NCI-H128 (cell line): Measurements from ENCODE around the gene MCTP1.

Experiments used
- DNase-seq: peaks from one replicate; lab custom pipeline; 2025; ENCODE audit not compliant: unreplicated experiment; lab: John Stamatoyannopoulos, UW

MCTP1 gene

DNA sequence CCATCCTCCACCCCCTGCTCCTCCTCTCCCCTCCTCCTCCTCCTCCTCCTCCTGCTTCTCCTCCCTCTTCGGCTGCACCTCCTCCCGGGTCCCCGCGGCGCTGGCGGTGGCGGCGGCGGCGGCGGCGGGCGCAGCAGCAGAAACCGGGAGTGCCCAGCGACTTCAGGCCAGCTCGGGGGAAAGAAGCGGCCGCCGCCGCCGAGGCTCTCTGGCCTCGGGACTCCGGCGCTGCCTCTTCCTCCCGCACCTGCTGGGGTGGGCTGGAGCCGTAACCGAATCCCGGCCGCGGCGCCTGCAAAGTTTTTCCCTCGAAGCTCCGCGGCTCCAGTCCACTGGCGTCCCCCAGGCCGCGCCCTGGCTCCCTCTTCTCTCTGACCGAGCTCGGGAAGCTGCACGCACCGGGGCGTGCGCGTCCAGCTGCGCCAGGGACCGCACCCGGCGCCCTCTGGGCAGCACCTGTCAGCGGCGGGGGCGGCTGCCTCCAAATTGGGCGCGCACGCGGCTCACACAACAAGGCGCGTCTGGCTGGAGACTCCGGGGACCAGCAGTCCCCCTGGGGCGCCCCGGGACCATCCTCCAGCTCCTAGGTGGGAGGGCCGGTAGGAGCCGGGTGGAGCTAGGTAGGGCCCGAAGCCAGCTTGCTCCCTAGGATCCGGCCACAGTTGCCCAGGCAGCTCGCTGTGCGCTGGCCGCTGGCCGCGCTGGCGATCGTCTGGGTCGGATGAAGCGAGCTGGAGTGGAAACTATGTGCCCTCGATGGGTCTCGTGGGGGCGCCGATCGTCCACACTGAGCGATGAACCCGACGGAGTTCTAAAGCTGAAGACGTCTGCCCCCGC lies at the start of gene MCTP1:
TSS of gene MCTP1 (minus strand) at position 523 of the 837 bp plus-strand sequence.
- DNase-seq: no peak

DNA sequence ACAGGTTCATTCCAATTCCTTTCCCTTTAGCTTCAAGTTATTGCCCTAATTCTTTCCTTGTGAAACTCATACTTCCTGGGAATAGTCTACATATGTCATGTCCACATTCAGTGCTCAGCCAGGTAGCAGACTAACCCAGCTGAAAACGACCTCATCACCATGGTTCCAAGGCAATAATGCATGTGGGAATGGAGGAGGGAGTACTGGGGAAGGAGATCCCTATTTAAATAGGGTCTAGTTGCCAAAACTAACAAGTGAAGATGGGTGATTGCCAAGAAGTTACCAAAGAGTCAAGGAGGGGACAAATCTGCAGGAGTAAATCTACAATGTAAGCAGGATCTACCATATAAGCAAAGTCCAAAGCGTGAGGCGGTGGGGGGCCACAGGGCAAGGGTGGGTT lies 47.3 kb upstream of the MCTP1 start:
- DNase-seq: no peak

DNA sequence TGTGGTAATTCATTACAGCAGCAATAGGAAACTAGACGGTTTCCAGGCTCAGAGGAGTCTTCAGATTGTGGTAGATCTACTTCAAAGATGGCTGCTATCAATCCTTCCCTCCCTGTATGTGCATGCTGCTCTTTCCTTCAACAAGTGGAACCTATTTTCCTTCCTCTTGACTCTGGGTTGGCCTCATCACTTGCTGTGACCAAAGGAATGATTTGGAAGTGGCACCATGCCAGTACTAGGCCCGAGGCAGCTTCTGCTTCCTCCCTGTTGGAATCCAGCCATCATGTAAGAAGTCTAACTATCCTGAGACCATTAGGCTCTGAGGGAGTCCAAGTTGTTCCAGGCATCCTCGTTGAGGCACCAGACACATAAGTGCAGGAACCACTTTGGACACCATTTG lies 46.5 kb upstream of the MCTP1 start:
- DNase-seq: no peak

DNA sequence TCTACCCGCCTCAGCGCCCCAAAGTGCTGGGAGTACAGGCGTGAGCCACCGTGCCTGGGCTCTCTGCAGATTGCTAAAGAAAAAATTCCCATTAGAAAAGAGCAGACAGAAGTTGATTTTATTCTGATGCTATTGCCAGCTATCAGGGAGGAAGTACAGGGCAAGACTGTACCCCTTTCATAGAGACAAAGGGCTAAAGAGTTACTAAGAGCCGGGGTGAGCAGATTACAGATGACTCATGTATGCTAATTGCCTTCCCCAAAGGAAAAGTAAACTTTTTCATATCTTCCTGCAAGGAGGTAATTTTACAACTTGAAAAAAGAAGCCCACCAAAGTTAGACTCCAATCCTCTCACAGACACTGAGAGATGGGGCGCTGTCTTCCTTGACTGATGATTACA lies 42.3 kb upstream of the MCTP1 start:
- DNase-seq: no peak

DNA sequence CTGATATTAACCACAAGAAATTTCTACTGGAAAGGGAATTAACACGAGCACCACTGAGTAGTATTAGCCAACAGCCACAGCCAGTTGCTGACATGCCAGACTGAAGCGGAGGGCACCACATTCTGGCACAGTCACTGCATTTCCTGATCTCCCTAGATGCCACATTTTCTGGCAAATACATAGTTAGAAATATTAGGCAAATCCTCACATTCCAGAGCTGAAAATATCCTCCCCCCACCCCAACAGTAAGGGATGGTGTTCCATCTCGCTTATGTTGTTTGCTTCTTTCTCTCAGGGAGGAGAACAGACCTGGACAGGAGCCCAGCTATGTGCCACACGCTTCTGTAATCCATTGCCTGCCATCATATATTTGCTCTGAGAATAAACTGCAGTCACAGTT lies 32.8 kb upstream of the MCTP1 start:
- no peak for DNase-seq

DNA sequence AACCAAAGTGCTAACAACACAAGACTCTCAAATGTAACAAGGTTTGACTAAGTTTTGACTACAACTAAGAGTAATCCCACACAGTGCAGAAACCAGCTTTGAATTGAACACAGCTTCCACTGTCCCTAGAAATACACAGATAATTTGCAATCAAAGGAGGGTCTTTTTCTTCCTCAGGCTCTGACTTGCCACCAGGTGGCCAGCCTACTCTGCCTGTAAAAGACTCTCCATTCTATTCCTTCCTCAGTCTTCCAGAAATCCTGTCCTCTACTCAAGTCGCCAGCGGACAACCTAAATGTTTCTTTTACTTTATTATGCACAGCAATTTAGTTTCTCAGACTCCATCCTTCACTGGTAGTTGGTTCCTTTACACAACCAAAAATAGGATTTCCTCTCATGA lies 32.2 kb upstream of the MCTP1 start:
- no peak for DNase-seq

DNA sequence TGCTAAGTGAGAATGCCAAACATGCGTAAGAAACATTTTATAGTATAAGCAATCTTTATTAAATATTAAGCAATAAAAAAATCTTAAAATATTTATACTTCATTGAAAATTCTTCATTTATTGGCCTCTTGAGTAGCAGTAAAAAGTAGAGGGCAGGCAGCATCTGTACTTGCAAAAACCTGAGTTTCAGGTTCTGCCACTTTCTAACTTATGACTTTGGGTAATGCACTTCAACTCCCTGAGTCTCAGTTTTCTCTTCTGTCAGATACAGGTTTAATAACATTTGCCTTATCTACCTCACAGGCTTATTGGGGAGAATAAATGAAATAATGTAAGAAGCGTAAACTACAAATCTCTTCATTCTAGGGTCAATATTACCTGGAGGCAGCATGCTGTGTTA lies 19.8 kb upstream of the MCTP1 start:
- DNase-seq: no peak

DNA sequence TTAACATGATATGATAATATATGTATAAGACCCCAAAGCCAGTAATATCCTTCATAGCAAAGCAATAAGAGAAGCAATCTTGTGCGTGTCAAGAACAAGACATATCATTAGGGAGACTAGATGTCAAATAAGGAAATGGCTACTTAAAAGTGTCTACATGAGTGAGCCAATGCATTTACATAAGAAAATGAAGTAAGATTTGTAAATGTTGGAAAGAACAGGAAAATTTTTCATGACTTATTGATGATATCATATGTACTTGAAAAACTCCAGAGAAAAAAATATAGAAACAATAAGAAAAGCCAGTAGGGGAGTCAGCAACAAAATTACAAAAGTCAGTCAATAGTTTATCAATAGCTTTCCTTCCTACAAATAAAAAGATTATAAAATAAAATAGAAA lies 13.8 kb upstream of the MCTP1 start:
- no peak for DNase-seq

DNA sequence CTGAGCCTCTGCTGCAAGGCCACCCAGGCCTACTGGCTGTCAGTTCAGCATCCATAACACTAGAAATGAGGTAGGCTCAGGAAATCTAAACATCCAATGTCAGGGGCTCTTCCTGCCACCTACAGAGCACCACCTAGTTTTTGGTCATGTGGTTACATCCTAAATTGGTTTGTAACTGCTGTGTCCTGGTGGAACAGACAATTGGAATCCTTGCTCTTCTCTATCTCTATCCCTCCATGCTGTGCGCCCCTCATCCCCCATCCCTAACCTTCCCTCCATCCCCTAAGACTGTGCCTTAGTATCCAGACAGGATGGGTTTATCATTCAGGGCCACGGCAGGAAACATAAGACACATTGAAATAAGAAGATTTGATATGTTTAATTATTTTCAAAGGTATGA lies 11.4 kb upstream of the MCTP1 start:
- no peak for DNase-seq

DNA sequence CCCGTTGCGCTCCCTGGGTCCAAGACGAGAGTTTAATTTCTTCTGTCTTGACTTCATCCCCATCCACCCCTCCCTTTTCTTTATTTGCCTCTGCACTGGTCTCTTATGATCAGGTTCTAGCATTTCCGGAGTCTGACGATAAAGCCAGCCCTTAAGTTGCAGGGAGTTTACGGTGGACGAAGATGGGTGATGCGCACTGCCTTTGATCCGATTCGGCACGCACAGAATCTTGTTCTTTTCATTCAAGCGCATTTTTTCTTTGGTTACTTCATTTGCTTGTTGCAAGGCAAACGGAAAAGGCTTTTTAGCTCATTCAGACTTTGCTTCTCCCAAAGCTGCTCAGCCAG lies 488 bp upstream of the MCTP1 start:
- no peak for DNase-seq

DNA sequence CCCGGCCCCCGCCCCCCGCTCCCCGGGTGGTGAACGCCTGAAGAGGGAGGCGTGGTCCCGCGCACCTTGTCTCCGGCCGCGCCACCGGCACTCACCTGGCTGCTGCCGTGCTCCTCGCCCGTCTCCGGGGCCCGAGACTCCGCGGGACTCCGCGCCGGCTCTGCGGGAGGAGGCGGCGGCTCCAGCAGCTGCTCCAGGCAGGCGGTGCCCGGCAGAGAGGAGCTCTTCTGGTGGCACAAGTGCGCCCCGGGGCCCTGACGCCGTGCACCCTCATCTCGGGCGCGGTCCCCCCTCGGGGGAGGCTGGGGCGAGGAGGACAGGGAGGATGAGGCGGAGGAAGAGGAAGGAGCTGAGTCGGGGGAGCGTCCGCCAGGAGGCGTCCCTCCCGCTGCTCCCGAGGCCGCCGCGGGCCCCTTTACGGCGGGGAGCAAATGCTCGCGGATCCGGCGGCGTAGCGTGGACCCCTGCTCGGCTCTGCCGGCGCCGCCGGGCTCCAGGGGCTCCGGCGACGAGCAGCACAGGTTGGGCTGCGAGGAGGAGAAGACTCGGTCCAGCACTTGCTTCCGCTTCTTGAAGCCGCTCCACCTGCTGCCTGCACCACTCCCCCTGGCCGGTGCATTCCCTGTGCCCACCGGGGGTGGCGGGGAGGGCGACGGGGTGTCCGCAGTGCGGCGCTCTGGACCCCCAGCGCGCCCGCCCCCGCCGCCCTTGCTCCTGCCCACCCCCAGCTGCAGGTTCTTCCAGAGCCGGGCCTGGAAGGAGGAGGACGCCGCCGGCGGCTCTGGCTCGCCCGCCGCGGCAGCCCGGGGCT lies 928 bp downstream of the MCTP1 start:
- peak; percentile 6 for DNase-seq

DNA sequence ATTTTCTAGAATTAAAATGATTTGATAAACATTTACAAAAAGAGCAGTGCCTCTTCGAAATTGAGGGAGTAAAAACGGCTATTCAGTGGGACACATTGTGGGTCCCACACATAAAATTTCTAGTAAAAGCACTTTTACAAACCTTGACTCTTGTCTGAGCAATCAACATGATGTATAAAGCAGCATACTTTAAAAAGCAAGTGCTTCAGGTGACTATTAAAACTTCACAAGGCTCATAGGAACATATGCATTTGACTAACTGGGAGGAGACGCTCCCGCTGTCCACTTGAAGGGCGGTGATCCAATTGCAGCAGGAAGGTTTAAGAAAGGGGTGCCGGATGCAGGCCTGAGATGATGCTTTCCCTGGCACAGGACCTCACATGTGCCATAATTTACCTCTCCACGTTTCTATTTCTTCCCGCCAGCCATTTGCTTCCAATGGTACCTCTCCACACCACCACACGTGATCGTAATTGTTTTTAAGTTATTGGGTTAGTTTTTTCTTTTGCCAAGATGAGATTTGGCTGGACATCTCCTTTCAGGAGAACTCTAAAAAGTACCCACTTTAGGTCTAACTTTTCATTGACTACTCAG lies 1.8 kb downstream of the MCTP1 start:
- DNase-seq: no peak

DNA sequence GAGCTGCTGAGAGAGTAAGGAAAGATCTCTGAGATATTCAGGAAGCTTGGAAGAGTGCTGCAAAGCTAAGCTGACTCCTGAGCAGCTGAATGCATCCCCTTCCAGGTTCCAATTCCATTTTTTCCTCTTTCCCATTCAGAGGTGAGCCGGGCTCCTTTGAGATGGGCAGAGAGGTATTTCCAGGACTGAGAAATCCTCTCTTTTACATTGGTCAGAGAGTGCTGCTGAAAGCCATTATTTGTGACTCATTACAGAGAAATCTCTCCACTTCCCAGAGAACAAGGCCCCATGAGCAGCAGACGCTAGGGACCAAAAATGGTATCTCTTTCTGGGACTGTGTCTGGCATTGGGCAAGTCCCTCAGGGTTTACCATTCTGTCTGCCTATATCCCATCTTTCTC lies 3.7 kb downstream of the MCTP1 start:
- DNase-seq: no peak

DNA sequence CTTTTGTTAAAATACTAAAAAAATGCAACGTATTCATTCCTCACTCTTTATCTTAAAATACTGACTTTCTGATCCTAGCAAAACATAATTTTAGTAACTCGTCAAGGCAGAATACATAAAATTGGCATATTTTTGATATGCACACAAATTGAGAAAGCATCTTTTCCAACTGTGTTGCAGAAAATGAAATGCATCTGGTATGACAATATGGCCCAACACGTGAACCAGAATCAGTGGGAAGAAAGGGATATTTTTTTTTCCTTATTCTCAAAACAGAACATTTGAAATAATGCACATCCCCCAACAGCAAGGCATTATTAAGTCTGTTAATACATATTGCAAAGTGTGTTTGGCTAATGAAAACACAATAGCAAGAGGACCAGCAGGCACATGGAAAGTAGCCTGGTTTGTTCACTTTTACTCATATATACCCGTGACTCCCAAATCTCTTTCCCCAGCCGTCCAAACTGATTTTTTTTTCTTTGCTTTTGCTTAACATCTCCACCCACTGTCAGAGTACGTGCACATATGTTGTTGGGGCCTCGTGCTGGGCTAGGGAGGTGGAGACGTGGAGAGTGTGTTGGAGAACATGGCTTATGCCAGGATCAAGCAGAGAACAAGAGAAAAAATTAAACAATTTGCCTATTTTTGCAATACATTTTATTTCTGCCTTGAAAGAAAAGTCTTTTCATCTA lies 4.3 kb downstream of the MCTP1 start:
- no peak for DNase-seq

DNA sequence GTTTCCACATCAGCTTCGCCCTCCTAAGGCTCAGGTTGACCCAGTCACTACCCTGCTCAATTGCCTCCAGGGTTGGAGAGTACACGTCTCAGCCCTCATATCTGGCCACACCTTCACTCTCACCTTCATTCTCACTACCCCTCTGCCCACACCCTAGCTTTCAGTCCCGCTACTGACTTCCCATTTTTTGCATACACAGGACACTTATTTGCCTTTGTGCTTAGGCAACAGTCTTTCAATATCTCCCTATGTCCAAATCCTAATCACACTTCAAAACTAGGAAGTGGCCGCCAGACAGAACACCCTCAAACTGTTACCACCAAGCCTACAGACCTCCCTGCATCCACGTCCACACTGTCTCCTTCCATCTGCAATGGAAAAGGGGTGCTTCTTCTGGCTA lies 10.9 kb downstream of the MCTP1 start:
- no peak for DNase-seq

DNA sequence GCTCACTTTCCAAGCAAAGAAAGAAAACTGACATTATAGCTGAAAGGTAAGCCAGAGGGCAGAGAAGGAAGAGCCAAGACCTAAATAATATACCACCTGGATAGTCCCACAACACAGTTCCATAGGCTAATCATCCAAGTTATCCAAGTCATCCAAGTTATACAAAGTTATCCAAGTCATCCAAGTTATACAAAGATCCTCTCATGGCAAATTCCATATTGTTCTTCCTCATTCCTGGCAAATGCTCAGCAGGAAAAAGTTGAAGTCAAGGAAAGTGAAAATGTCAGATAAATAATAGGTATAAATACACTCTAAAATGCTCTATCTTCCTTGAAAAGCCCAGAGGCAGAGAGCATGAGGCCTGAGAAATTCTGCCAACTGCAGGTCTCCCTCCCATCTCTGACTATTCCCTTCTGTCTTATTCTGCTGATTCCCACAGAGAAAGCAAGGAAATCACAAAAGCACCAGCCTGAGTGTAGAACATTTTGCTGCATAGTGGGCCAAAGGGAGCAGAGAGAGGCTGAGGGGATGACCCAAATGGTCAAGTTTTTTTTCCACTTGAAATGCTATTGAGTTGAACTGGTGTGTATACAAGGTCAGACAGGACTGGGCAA lies 12.5 kb downstream of the MCTP1 start:
- no peak for DNase-seq

DNA sequence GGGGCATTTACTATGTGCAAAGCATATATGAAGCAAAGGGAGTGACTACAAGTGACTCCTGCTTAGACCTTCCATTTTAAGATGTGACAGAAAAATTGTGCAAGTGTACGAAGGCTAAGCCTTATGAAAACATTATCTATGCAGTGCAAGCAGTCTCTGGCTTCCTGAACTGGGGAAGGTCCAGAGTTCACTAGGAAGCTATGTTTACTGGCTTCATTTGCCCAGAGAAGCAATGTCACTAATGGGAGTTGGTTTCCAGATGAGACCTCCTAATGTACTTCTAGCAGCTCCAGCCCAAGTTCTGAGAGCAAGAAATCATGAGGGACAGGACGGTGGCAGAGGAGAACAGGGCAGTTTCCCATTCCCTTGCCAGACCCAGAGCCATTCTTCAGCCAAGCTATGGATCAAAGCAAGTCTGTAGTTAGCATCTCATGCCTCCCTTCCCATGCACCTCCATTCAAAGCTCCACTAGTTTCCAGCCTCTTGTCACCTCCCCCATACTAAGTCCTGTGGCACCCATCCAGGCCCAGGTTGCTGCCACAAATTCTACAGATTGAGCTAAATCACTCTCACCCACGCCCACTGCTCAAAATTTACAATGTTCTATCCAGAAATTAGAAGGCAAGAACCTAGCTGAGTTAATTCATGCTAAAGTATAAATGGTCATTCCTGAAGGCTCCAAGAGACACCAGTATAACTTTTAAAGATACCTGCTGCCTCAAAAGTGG lies 21.8 kb downstream of the MCTP1 start:
- no peak for DNase-seq

DNA sequence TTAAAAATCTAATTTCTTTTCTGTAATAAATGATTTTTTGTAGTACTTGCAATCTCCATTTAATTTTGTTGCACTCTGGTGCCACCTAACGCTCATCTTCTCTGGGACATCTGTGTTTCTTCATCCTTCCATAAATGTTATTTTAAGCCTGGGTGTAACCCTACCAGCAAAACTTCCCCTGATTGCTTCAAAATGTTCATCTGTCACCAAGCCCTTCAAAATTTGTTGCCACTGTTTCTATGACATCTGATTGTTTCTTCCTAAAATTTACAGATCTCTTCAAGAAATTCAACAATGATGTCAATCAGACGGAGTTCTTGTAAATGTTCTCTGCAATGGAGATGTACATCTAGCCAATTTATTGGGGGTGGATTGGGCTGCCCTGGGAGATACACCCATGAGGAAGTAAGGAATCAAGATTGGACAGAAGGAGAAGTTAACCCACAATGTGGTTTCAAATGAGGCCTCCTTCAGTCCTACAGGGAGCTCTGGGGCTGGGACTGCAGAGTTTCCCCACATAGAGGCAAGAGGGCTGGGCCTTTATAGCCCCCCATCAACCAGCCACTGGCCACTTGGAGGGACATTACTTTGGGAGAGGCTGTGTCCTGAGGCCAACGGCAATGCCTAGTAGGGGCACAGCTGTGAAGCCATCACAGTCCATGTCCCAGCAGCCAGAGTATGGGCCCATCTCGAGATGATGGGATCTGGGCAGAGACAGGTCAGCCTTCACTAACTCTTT lies 23.3 kb downstream of the MCTP1 start:
- DNase-seq: no peak

DNA sequence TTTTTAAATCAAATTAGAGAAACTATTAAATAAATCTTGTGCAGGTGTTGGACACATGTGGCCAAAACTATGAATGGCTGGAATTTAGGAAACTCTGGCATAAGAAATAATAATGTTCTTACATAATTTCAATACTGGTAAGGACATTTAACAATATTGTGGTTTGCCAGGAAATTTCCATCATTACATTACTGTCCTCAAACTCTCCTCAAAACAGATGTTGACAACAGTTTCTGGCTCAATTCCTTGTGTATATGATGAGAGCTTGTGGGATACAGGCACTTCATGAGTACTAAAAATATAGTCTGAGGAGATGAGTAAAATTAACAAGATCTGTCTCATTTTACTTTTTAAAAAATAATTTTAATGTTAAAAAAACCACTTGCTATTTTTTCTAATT lies 27.9 kb downstream of the MCTP1 start:
- no peak for DNase-seq

DNA sequence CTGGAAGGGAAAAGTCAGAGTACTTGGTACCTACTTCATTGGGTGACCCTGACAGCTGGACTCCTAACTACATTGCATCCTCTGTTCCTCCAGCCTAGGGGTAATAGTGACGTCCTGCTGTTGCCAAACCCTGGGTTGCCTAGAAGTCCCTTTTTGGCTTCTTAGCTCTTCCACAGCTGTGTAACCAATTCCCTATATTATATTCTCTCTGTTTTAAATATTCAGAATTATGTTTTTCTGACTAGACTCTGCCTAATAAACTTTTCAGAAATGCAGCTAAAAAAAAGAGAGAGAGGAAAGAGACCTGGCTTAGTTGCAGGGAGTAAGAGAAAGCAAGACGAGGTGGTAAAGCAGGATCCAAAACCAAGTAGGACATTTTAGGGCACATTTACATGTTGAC lies 28.4 kb downstream of the MCTP1 start:
- no peak for DNase-seq
